Adrenal gland (tissue), 12 donors: Measurements from ENCODE around the gene EXOC4. TPM values are rescaled to one million over a fixed set of nuclear protein-coding genes. Genes with fewer than 3 reads are reported as not detected.

Experiments used
- DNase-seq, 7 donors: peaks; one replicate each; pipeline ENCODE4 v3.0.0-alpha.2; 2019 to 2020
- H3K27ac ChIP-seq, 5 donors: fragments of 200-600 bp; sonication (generic) in 4 of 5; 1 replicate in 3 of 5; 2 replicates in 2 of 5; pipeline versions ENCODE4 v1.5.1 to v1.8.0; 2016 to 2020; ENCODE audit warnings: mild to moderate bottlenecking in 1 of 5
- H3K27me3 ChIP-seq: fragments of 200-600 bp; 2 replicates; pipeline ENCODE4 v1.8.0; 2021
- H3K36me3 ChIP-seq, 2 donors: fragments of 200-600 bp; replicated peaks in 1 of 2; 1 replicate in 1 of 2; 2 replicates in 1 of 2; pipeline versions ENCODE4 v1.5.1 to v1.8.0; 2018 to 2022
- H3K4me1 ChIP-seq, 2 donors: fragments of 200-600 bp; replicated peaks in 1 of 2; 1 replicate in 1 of 2; 2 replicates in 1 of 2; pipeline versions ENCODE4 v1.5.1 to v1.8.0; 2018 to 2021
- H3K4me3 ChIP-seq, 4 donors: fragments of 200-600 bp; sonication (generic) in 3 of 4; one replicate each; pipeline ENCODE4 v1.5.1; 2016 to 2018
- H3K9me3 ChIP-seq, 3 donors: fragments of 200-600 bp; sonication (generic) in 1 of 3; replicated peaks in 1 of 3; 1 replicate in 2 of 3; 2 replicates in 1 of 3; pipeline versions ENCODE4 v1.5.1 to v1.8.0; 2016 to 2021
- POLR2A ChIP-seq, 2 donors: fragments of 450-650 bp; IDR thresholded peaks; one replicate each; pipeline ENCODE4 v1.6.1; 2017; ENCODE audit warnings: antibody characterized with exemption in 2 of 2, mild to moderate bottlenecking in 2 of 2, moderate library complexity in 1 of 2
- WGBS, 4 donors: extraction: QIAGEN DNeasy Blood & Tissue Kit in 2 of 4; methylation state at CpG; one replicate each; pipeline versions ENCODE4 v1.1.5 to v1.1.7; 2013 to 2017; 5-methylcytosine and 5-hydroxymethylcytosine counted together
- intact Hi-C, 2 donors: fragments of 100-400 bp; cut with DNase I; formaldehyde crosslinking; loops; one replicate each; pipeline versions ENCODE4 v1.14.1 to v1.15.0; 2022 to 2023
- polyA plus RNA-seq, 3 donors: library from polyadenylated mRNA; stranded (reverse); fragments of 200-250 nt in 2 of 3; fragments of 350-450 nt in 1 of 3; fragmentation: Illumina TruSeq in 1 of 3; extraction: RNeasy Lipid Tissue Mini Kit (QIAGEN cat#74804) in 1 of 3; gene quantifications; one replicate each; pipeline ENCODE4 v1.2.3, GENCODE V29; 2013 to 2014
- total RNA-seq, 9 donors: library from RNA; depleted of rRNA in 4 of 9; stranded (reverse); fragments of >200 nt in 4 of 9; fragments of 120-200 nt in 1 of 9; fragmentation: NEBNext Ultra II Directional in 1 of 9; extraction: Animal tissue kit (Norgen Biotek cat#: 25700) in 1 of 9; gene quantifications; one replicate each; pipeline versions ENCODE4 v1.1.0 to v1.2.4, GENCODE V29; 2013 to 2023
- TF ChIP-seq, protein P1 (sequence below), 6 experiments: fragments of 450-650 bp in 4 of 6; fragments of 200-600 bp in 2 of 6; sonication (generic) in 1 of 6; IDR thresholded peaks; 1 replicate in 5 of 6; 2 replicates in 1 of 6; pipeline versions ENCODE4 v1.5.1 to v1.8.0; 2016 to 2021; ENCODE audit warnings: antibody characterized with exemption in 6 of 6, mild to moderate bottlenecking in 2 of 6, moderate library complexity in 1 of 6
- donor health status: healthy with polysubstance abuse.
- donor health status: Bipolar disorder and iron deficiency.
- donor health status: DM: yes; HTN: yes; CAD: no.
- donor health status: DM: no; HTN: no; CAD: no.
- donor health status: DM: no; HTN: no; CAD: no.
- donor health status: DM: yes; HTN: yes; CAD: no.

EXOC4 gene
- total and polyA plus RNA-seq, 12 donors: 12.5 to 93.8 (median 67.4) TPM

DNA sequence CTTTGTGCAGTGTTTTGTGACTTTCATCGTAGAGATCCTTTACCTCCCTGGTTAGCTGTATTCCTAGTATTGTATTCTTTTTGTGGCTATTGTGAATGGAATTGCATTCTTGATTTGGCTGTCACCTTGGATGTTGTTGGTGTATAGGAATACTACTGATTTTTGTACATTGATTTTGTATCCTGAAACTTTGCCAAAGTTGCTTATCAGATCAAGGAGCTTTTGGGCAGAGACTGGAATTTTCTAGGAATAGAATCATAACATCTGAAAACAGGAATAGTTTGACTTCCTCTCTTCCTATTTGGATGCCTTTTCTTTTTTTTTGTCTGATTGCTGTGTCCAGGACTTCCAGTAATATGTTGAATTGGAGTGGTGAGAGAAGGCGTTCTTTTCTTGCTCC is 590.5 kb downstream of the EXOC4 start:
- Histone ChIP-seq H3K9me3 (no peaks in the 10 kb centered on the region), H3K27ac (no peak overlapping the region), H3K27me3 (no peaks in the 10 kb centered on the region), H3K36me3 (no peaks in the 10 kb centered on the region), H3K4me3 (no peak overlapping the region), H3K4me1 (no peaks in the 10 kb centered on the region)
- DNase-seq: no peak
- intact Hi-C loops: no loop called here
- 80 to 91% (median 85%) methylated on average over 2 of the region's 2 CpGs for whole genome bisulfite sequencing, 4 donors
- TF ChIP-seq, protein P1, sequence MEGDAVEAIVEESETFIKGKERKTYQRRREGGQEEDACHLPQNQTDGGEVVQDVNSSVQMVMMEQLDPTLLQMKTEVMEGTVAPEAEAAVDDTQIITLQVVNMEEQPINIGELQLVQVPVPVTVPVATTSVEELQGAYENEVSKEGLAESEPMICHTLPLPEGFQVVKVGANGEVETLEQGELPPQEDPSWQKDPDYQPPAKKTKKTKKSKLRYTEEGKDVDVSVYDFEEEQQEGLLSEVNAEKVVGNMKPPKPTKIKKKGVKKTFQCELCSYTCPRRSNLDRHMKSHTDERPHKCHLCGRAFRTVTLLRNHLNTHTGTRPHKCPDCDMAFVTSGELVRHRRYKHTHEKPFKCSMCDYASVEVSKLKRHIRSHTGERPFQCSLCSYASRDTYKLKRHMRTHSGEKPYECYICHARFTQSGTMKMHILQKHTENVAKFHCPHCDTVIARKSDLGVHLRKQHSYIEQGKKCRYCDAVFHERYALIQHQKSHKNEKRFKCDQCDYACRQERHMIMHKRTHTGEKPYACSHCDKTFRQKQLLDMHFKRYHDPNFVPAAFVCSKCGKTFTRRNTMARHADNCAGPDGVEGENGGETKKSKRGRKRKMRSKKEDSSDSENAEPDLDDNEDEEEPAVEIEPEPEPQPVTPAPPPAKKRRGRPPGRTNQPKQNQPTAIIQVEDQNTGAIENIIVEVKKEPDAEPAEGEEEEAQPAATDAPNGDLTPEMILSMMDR (IDR thresholded peaks at IDR 0.05): no peak
- no peak for TF ChIP-seq POLR2A (IDR thresholded peaks at IDR 0.05)

- H3K27me3 ChIP-seq: no peaks in the 10 kb centered on the region
- no peaks in the 10 kb centered on the region for H3K36me3 ChIP-seq
- no peak overlapping the region for H3K27ac ChIP-seq
- H3K4me1 ChIP-seq: no peaks in the 10 kb centered on the region
- TF ChIP-seq, protein P1 (IDR thresholded peaks at IDR 0.05): no peak
- no peak for TF ChIP-seq POLR2A (IDR thresholded peaks at IDR 0.05)
- intact Hi-C loops: no loop called here
- H3K9me3 ChIP-seq: no peaks in the 10 kb centered on the region
- no peak for DNase-seq
- H3K4me3 ChIP-seq: no peak overlapping the region
Measured at GRCh38 chr7:133845005-133845404, 592.1 kb downstream of the EXOC4 start.

- Histone ChIP-seq H3K4me3 (no peak overlapping the region), H3K36me3 (no peaks in the 10 kb centered on the region), H3K9me3 (no peaks in the 10 kb centered on the region), H3K27ac (no peak overlapping the region), H3K27me3 (no peaks in the 10 kb centered on the region), H3K4me1 (no peaks in the 10 kb centered on the region)
- no peak for DNase-seq
- WGBS, 4 donors: 93 to 99% (median 95%) methylated on average over 8 of the region's 8 CpGs
- intact Hi-C loops: no loop called here
- TF ChIP-seq, protein P1 (IDR thresholded peaks at IDR 0.05): no peak
- no peak for TF ChIP-seq POLR2A (IDR thresholded peaks at IDR 0.05)
Measured at GRCh38 chr7:133846203-133846945, 593.5 kb downstream of the EXOC4 start.

GRCh38 chr7:133850497-133851280 is 597.8 kb downstream of the EXOC4 start:
- Histone ChIP-seq H3K9me3 (no peaks in the 10 kb centered on the region), H3K4me1 (no peaks in the 10 kb centered on the region), H3K27me3 (no peaks in the 10 kb centered on the region), H3K4me3 (no peak overlapping the region), H3K36me3 (no peaks in the 10 kb centered on the region), H3K27ac (no peak overlapping the region)
- no peak for TF ChIP-seq POLR2A (IDR thresholded peaks at IDR 0.05)
- TF ChIP-seq, protein P1 (IDR thresholded peaks at IDR 0.05): no peak
- DNase-seq: no peak
- WGBS, 4 donors: 88 to 95% (median 92%) methylated on average over 5 of the region's 5 CpGs
- intact Hi-C loops: no loop called here
